ENCODE data around the gene CLTB. TPM values are rescaled to one million over a fixed set of nuclear protein-coding genes. Genes with fewer than 3 reads are reported as not detected.
A peak's percentile ranks its signal among the peaks of the same experiment; 100 is the strongest.

Gene CLTB
- total RNA-seq, 1 donor from 2014 or later, result 84.0 TPM

- peaks cover 25% of the 10 kb centered on the region for H3K27me3 Mint-ChIP-seq (ENCODE audit: insufficient read depth)
- intact Hi-C loops (cut with micrococcal nuclease), result no loop called here
- H3K4me3 Mint-ChIP-seq, result no peak overlapping the region
- no peaks in the 10 kb centered on the region for H3K9me3 Mint-ChIP-seq
- no peak overlapping the region for H3K27ac Mint-ChIP-seq
- H3K4me1 Mint-ChIP-seq (ENCODE audit: low read depth), result peaks cover 7% of the 10 kb centered on the region
- no peak for DNase-seq (ENCODE audit: low spot score)
- no peaks in the 10 kb centered on the region for H3K36me3 Mint-ChIP-seq (ENCODE audit: low read depth)
Measured at GRCh38 chr5:176420972-176421544, 4.7 kb upstream of the CLTB start.

GRCh38 chr5:176420086-176420485 lies 3.7 kb upstream of the CLTB start:
- H3K27me3 Mint-ChIP-seq (ENCODE audit: insufficient read depth), result peaks cover 22% of the 10 kb centered on the region
- H3K36me3 Mint-ChIP-seq (ENCODE audit: low read depth), result no peaks in the 10 kb centered on the region
- intact Hi-C loops (cut with micrococcal nuclease), result no loop called here
- H3K4me1 Mint-ChIP-seq (ENCODE audit: low read depth), result peaks cover 13% of the 10 kb centered on the region
- H3K27ac Mint-ChIP-seq, result no peak overlapping the region
- H3K4me3 Mint-ChIP-seq, result no peak overlapping the region
- no peak for DNase-seq (ENCODE audit: low spot score)
- H3K9me3 Mint-ChIP-seq, result no peaks in the 10 kb centered on the region

- H3K27me3 Mint-ChIP-seq (ENCODE audit: insufficient read depth), result peaks cover 22% of the 10 kb centered on the region
- no peaks in the 10 kb centered on the region for H3K9me3 Mint-ChIP-seq
- no peaks in the 10 kb centered on the region for H3K36me3 Mint-ChIP-seq (ENCODE audit: low read depth)
- H3K4me1 Mint-ChIP-seq (ENCODE audit: low read depth), result peaks cover 25% of the 10 kb centered on the region
- H3K4me3 Mint-ChIP-seq, result no peak overlapping the region
- DNase-seq (ENCODE audit: low spot score), result no peak
- no peak overlapping the region for H3K27ac Mint-ChIP-seq
- intact Hi-C loops (cut with micrococcal nuclease), result loop anchor here (5.0 kb wide), 1 partner anchor 229 kb away; the partner anchor contains the start of gene TSPAN17
Measured at GRCh38 chr5:176418251-176418650, 1.9 kb upstream of the CLTB start.

- intact Hi-C loops (cut with micrococcal nuclease), result loop anchor here (1.0 to 5.0 kb wide), 9 partner anchors 28 to 230 kb away; partner anchors contain the start of genes FAF2, KIAA1191, RNF44 and TSPAN17
Measured at GRCh38 chr5:176416965-176417364, 626 bp upstream of the CLTB start.

GRCh38 chr5:176415240-176415951 lies 943 bp downstream of the CLTB start:
- H3K27me3 Mint-ChIP-seq (ENCODE audit: insufficient read depth), result peaks cover 6% of the 10 kb centered on the region
- H3K4me3 Mint-ChIP-seq, result peak overlapping the region; percentile 84
- peak overlapping the region; percentile 25 for H3K27ac Mint-ChIP-seq
- no peak for DNase-seq (ENCODE audit: low spot score)
- H3K4me1 Mint-ChIP-seq (ENCODE audit: low read depth), result peaks cover 44% of the 10 kb centered on the region
- intact Hi-C loops (cut with micrococcal nuclease), result loop anchor here (5.0 kb wide), 1 partner anchor 232 kb away; the partner anchor contains the start of gene TSPAN17
- H3K9me3 Mint-ChIP-seq, result no peaks in the 10 kb centered on the region
- H3K36me3 Mint-ChIP-seq (ENCODE audit: low read depth), result peaks cover 7% of the 10 kb centered on the region

More at GRCh38 chr5:176416965-176417364, 626 bp upstream of the CLTB start:
- no peak for DNase-seq (ENCODE audit: low spot score)
- Mint-ChIP-seq H3K27me3 (ENCODE audit: insufficient read depth) (peaks cover 16% of the 10 kb centered on the region), H3K4me1 (ENCODE audit: low read depth) (peaks cover 33% of the 10 kb centered on the region), H3K36me3 (ENCODE audit: low read depth) (peaks cover 2% of the 10 kb centered on the region), H3K27ac (peak overlapping the region; percentile 44), H3K9me3 (no peaks in the 10 kb centered on the region), H3K4me3 (peak overlapping the region; percentile 64)

- Mint-ChIP-seq H3K9me3 (no peaks in the 10 kb centered on the region), H3K36me3 (ENCODE audit: low read depth) (peaks cover 11% of the 10 kb centered on the region), H3K4me3 (peak overlapping the region; percentile 84), H3K4me1 (ENCODE audit: low read depth) (peaks cover 44% of the 10 kb centered on the region), H3K27me3 (ENCODE audit: insufficient read depth) (no peaks in the 10 kb centered on the region), H3K27ac (peak overlapping the region; percentile 31)
- DNase-seq (ENCODE audit: low spot score), result no peak
- intact Hi-C loops (cut with micrococcal nuclease), result loop anchor here (5.0 kb wide), 1 partner anchor 233 kb away; the partner anchor contains the start of gene TSPAN17
Measured at GRCh38 chr5:176414704-176415103, 1.6 kb downstream of the CLTB start.

GRCh38 chr5:176413709-176414191 lies 2.6 kb downstream of the CLTB start:
- intact Hi-C loops (cut with micrococcal nuclease), result no loop called here
- Mint-ChIP-seq H3K9me3 (no peaks in the 10 kb centered on the region), H3K36me3 (ENCODE audit: low read depth) (peaks cover 11% of the 10 kb centered on the region), H3K27ac (no peak overlapping the region), H3K27me3 (ENCODE audit: insufficient read depth) (no peaks in the 10 kb centered on the region), H3K4me3 (no peak overlapping the region), H3K4me1 (ENCODE audit: low read depth) (peaks cover 44% of the 10 kb centered on the region)
- DNase-seq (ENCODE audit: low spot score), result no peak

- DNase-seq (ENCODE audit: low spot score), result no peak
- no peaks in the 10 kb centered on the region for H3K27me3 Mint-ChIP-seq (ENCODE audit: insufficient read depth)
- H3K4me3 Mint-ChIP-seq, result no peak overlapping the region
- intact Hi-C loops (cut with micrococcal nuclease), result no loop called here
- H3K4me1 Mint-ChIP-seq (ENCODE audit: low read depth), result peaks cover 44% of the 10 kb centered on the region
- H3K36me3 Mint-ChIP-seq (ENCODE audit: low read depth), result peaks cover 11% of the 10 kb centered on the region
- no peak overlapping the region for H3K27ac Mint-ChIP-seq
- H3K9me3 Mint-ChIP-seq, result no peaks in the 10 kb centered on the region
Measured at GRCh38 chr5:176413255-176413565, 3.1 kb downstream of the CLTB start.

GRCh38 chr5:176412517-176413254 lies 3.7 kb downstream of the CLTB start:
- H3K9me3 Mint-ChIP-seq, result no peaks in the 10 kb centered on the region
- peaks cover 14% of the 10 kb centered on the region for H3K36me3 Mint-ChIP-seq (ENCODE audit: low read depth)
- H3K4me3 Mint-ChIP-seq, result no peak overlapping the region
- peaks cover 44% of the 10 kb centered on the region for H3K4me1 Mint-ChIP-seq (ENCODE audit: low read depth)
- no peak for DNase-seq (ENCODE audit: low spot score)
- intact Hi-C loops (cut with micrococcal nuclease), result no loop called here
- H3K27ac Mint-ChIP-seq, result no peak overlapping the region
- no peaks in the 10 kb centered on the region for H3K27me3 Mint-ChIP-seq (ENCODE audit: insufficient read depth)

- peaks cover 37% of the 10 kb centered on the region for H3K4me1 Mint-ChIP-seq (ENCODE audit: low read depth)
- no peaks in the 10 kb centered on the region for H3K27me3 Mint-ChIP-seq (ENCODE audit: insufficient read depth)
- no peak overlapping the region for H3K4me3 Mint-ChIP-seq
- H3K9me3 Mint-ChIP-seq, result no peaks in the 10 kb centered on the region
- H3K36me3 Mint-ChIP-seq (ENCODE audit: low read depth), result peaks cover 17% of the 10 kb centered on the region
- DNase-seq (ENCODE audit: low spot score), result no peak
- intact Hi-C loops (cut with micrococcal nuclease), result no loop called here
- H3K27ac Mint-ChIP-seq, result no peak overlapping the region
Measured at GRCh38 chr5:176410486-176411180, 5.7 kb downstream of the CLTB start.

GRCh38 chr5:176409765-176410164 lies 6.6 kb downstream of the CLTB start:
- Mint-ChIP-seq H3K27me3 (ENCODE audit: insufficient read depth) (no peaks in the 10 kb centered on the region), H3K4me3 (no peak overlapping the region), H3K36me3 (ENCODE audit: low read depth) (peaks cover 17% of the 10 kb centered on the region), H3K4me1 (ENCODE audit: low read depth) (peaks cover 28% of the 10 kb centered on the region), H3K27ac (no peak overlapping the region), H3K9me3 (no peaks in the 10 kb centered on the region)
- intact Hi-C loops (cut with micrococcal nuclease), result no loop called here
- DNase-seq (ENCODE audit: low spot score), result no peak

GRCh38 chr5:176408590-176408989 lies 7.7 kb downstream of the CLTB start:
- intact Hi-C loops (cut with micrococcal nuclease), result no loop called here
- H3K36me3 Mint-ChIP-seq (ENCODE audit: low read depth), result peaks cover 17% of the 10 kb centered on the region

More at GRCh38 chr5:176408590-176408989, 7.7 kb downstream of the CLTB start:
- Mint-ChIP-seq H3K9me3 (no peaks in the 10 kb centered on the region), H3K27ac (no peak overlapping the region), H3K4me1 (ENCODE audit: low read depth) (peaks cover 20% of the 10 kb centered on the region), H3K4me3 (no peak overlapping the region), H3K27me3 (ENCODE audit: insufficient read depth) (no peaks in the 10 kb centered on the region)
- no peak for DNase-seq (ENCODE audit: low spot score)
